GM13976 (cell line): ENCODE measurements around the gene ITPR2.

Source experiments
- DNase-seq: peaks from one replicate; pipeline ENCODE4 v3.0.0; 2012; ENCODE audit warnings: low spot score
- CTCF ChIP-seq: IDR thresholded peaks from 2 replicates; pipeline ENCODE4 v1.5.1; 2012; ENCODE audit warnings: borderline replicate concordance, mild to moderate bottlenecking; ENCODE audit not compliant: insufficient read depth; ENCODE audit errors: extremely low read depth, missing control alignments, control extremely low read depth
- in situ Hi-C: fragments of 300-500 bp; cut with MboI; formaldehyde crosslinking; loops from one replicate; pipeline ENCODE4 v1.12.0; 2022; ENCODE audit warnings: low sequenced_read_pairs, mixed read lengths, inconsistent platforms; ENCODE audit not compliant: unreplicated experiment

Gene ITPR2

GRCh38 chr12:26698186-26698585 lies 134.8 kb downstream of the ITPR2 start:
- in situ Hi-C loops, result no loop called here
- TF ChIP-seq CTCF, result no peak

GRCh38 chr12:26697217-26697616 lies 135.8 kb downstream of the ITPR2 start:
- TF ChIP-seq CTCF, result no peak
- no peak for DNase-seq
- in situ Hi-C loops, result no loop called here

More at GRCh38 chr12:26698186-26698585, 134.8 kb downstream of the ITPR2 start:
- DNase-seq, result no peak

GRCh38 chr12:26696613-26697092 lies 136.3 kb downstream of the ITPR2 start:
- in situ Hi-C loops, result no loop called here
- no peak for TF ChIP-seq CTCF
- DNase-seq, result no peak

- DNase-seq, result no peak
- no peak for TF ChIP-seq CTCF
- in situ Hi-C loops, result no loop called here
These were observed 136.9 kb downstream of the ITPR2 start for GRCh38 chr12:26696048-26696612.

GRCh38 chr12:26694402-26694801 lies 138.6 kb downstream of the ITPR2 start:
- no peak for TF ChIP-seq CTCF

GRCh38 chr12:26692407-26692806 lies 140.6 kb downstream of the ITPR2 start:
- in situ Hi-C loops, result no loop called here
- no peak for TF ChIP-seq CTCF
- DNase-seq, result no peak

More at GRCh38 chr12:26694402-26694801, 138.6 kb downstream of the ITPR2 start:
- no peak for DNase-seq
- in situ Hi-C loops, result no loop called here
